Transverse colon (tissue), 4 donors: Measurements from ENCODE around the gene RPS6KC1. TPM values are rescaled to one million over a fixed set of nuclear protein-coding genes. Genes with fewer than 3 reads are reported as not detected.

Experiments
- DNase-seq: peaks from one replicate; pipeline ENCODE4 v3.0.0-alpha.2; 2019
- H3K27ac ChIP-seq, 4 donors: fragments of 200-600 bp; sonication (generic); 2 replicates each; pipeline ENCODE4 v1.5.1; 2016 to 2018; ENCODE audit warnings: inconsistent platforms in 4 of 4
- H3K27me3 ChIP-seq: fragments of 200-600 bp; sonication (generic); 2 replicates; pipeline ENCODE4 v1.5.1; 2017; ENCODE audit warnings: inconsistent platforms
- H3K36me3 ChIP-seq, 4 donors: fragments of 200-600 bp; sonication (generic); 2 replicates each; pipeline ENCODE4 v1.5.1; 2017 to 2019; ENCODE audit warnings: inconsistent platforms in 4 of 4
- H3K4me1 ChIP-seq, 4 donors: fragments of 200-600 bp; sonication (generic); 2 replicates each; pipeline ENCODE4 v1.5.1; 2017 to 2020; ENCODE audit warnings: inconsistent platforms in 4 of 4
- H3K4me3 ChIP-seq, 4 donors: fragments of 200-600 bp; sonication (generic); 1 replicate in 1 of 4; 2 replicates in 3 of 4; pipeline versions ENCODE4 v1.5.1 to v1.6.1; 2017 to 2019; ENCODE audit warnings: inconsistent platforms in 4 of 4
- H3K9me3 ChIP-seq, 2 donors: fragments of 200-600 bp; sonication (generic); 2 replicates each; pipeline ENCODE4 v1.5.1; 2017 to 2019; ENCODE audit warnings: inconsistent platforms in 2 of 2
- EP300 ChIP-seq: sonication (generic); formaldehyde crosslinking; IDR thresholded peaks from one replicate; pipeline ENCODE4 v1.6.1; 2017; ENCODE audit warnings: antibody characterized with exemption, low read depth
- POLR2A ChIP-seq: fragments of 450-650 bp; IDR thresholded peaks from one replicate; pipeline ENCODE4 v1.6.1; 2016; ENCODE audit warnings: antibody characterized with exemption, mild to moderate bottlenecking, moderate library complexity
- POLR2AphosphoS5 ChIP-seq, 3 donors: sonication (generic); formaldehyde crosslinking; IDR thresholded peaks; one replicate each; pipeline ENCODE4 v1.6.1; 2016; ENCODE audit warnings: antibody characterized with exemption in 3 of 3
- WGBS, 2 donors: methylation state at CpG; one replicate each; pipeline ENCODE4 v1.1.5; 2018; ENCODE audit warnings: low coverage in 1 of 2; 5-methylcytosine and 5-hydroxymethylcytosine counted together
- in situ Hi-C, 4 donors: fragments of 200-750 bp; cut with MboI; loops; one replicate each; pipeline versions ENCODE4 v1.15.0 to v1.15.1; 2017; ENCODE audit warnings: low sequenced_read_pairs in 3 of 4, low pct_ligation_motif_present in 1 of 4, low pct_unique_long_range_greater_than_20kb in 1 of 4
- intact Hi-C: fragments of 100-400 bp; cut with DNase I; formaldehyde crosslinking; loops from one replicate; pipeline ENCODE4 v1.15.1; 2023; ENCODE audit warnings: low total_unique reads
- total RNA-seq, 4 donors: library from RNA; depleted of rRNA; stranded (reverse); fragments of >200 nt; gene quantifications; one replicate each; pipeline ENCODE4 v1.1.0, GENCODE V29; 2016
- TF ChIP-seq, protein P1 (sequence below), 5 experiments: fragments of 200-600 bp in 3 of 5; fragments of 450-650 bp in 2 of 5; sonication (generic) in 3 of 5; IDR thresholded peaks; 1 replicate in 2 of 5; 2 replicates in 3 of 5; pipeline ENCODE4 v1.5.1; 2016 to 2017; ENCODE audit warnings: antibody characterized with exemption in 5 of 5, inconsistent platforms in 3 of 5, mild to moderate bottlenecking in 2 of 5, moderate library complexity in 1 of 5

RPS6KC1 gene
- total RNA-seq, 4 donors from 2014 or later: 11.5 to 20.3 (median 14.0) TPM

DNA sequence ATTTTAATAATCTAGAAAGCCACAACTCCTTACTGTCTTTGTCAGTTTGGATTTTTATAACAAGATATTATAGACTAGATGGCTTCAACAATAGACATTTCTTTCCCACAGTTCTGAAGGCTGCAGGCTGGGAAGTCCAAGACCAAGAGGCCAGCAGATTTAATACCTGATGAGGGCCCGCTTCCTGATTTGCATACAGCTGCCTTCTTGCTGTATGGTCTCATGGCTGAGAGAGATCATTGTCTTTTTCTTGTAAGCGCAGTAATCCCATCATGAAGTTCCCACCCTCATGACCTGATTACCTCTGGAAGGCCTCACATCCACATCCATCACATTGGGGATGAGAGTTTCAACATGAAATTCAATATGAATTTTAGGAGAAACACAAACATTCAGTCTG lies 9.8 kb downstream of the RPS6KC1 start:
- in situ Hi-C loops: no loop called here
- DNase-seq: no peak
- intact Hi-C loops: no loop called here
- TF ChIP-seq EP300 (no peak), POLR2A (no peak), POLR2AphosphoS5 (IDR thresholded peaks at IDR 0.05) (no peak)
- TF ChIP-seq, protein P1, sequence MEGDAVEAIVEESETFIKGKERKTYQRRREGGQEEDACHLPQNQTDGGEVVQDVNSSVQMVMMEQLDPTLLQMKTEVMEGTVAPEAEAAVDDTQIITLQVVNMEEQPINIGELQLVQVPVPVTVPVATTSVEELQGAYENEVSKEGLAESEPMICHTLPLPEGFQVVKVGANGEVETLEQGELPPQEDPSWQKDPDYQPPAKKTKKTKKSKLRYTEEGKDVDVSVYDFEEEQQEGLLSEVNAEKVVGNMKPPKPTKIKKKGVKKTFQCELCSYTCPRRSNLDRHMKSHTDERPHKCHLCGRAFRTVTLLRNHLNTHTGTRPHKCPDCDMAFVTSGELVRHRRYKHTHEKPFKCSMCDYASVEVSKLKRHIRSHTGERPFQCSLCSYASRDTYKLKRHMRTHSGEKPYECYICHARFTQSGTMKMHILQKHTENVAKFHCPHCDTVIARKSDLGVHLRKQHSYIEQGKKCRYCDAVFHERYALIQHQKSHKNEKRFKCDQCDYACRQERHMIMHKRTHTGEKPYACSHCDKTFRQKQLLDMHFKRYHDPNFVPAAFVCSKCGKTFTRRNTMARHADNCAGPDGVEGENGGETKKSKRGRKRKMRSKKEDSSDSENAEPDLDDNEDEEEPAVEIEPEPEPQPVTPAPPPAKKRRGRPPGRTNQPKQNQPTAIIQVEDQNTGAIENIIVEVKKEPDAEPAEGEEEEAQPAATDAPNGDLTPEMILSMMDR (IDR thresholded peaks at IDR 0.05): no peak
- WGBS, 2 donors: 93 to 100% methylated on average over 2 of the region's 2 CpGs
- Histone ChIP-seq H3K9me3 (peaks cover 0 to 4% of the 10 kb centered on the region in 2 donors), H3K36me3 (no peaks in the 10 kb centered on the region), H3K4me3 (no peak overlapping the region), H3K4me1 (no peaks in the 10 kb centered on the region), H3K27ac (no peak overlapping the region), H3K27me3 (no peaks in the 10 kb centered on the region)

DNA sequence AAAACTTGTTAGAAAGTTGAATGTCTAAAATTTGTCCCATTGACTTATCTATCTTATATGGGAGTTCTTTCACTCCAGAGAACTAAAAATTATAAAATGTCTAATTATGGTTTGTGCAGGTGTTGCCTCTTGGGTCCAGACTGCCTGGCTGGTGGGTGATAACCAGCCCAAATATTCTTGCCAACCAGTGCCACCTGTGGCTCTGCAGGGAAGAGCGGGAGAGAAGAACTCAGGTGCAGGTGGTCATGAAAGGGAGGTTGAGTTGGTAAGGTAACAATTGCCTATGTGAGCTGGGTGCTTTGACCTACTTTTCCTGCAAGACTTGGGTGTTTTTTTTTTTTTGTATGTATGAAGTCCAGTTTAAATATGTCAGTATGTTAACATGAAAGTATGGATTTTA lies 10.2 kb downstream of the RPS6KC1 start:
- WGBS, 2 donors: 83 to 97% methylated on average over 1 of the region's 1 CpG
- Histone ChIP-seq H3K27me3 (no peaks in the 10 kb centered on the region), H3K36me3 (no peaks in the 10 kb centered on the region), H3K4me1 (no peaks in the 10 kb centered on the region), H3K9me3 (peaks cover 0 to 4% of the 10 kb centered on the region in 2 donors), H3K27ac (no peak overlapping the region), H3K4me3 (no peak overlapping the region)
- DNase-seq: no peak
- intact Hi-C loops: no loop called here
- TF ChIP-seq, protein P1 (IDR thresholded peaks at IDR 0.05): no peak
- TF ChIP-seq EP300: no peak
- no peak for TF ChIP-seq POLR2A
- TF ChIP-seq POLR2AphosphoS5 (IDR thresholded peaks at IDR 0.05): no peak
- in situ Hi-C loops: no loop called here

DNA sequence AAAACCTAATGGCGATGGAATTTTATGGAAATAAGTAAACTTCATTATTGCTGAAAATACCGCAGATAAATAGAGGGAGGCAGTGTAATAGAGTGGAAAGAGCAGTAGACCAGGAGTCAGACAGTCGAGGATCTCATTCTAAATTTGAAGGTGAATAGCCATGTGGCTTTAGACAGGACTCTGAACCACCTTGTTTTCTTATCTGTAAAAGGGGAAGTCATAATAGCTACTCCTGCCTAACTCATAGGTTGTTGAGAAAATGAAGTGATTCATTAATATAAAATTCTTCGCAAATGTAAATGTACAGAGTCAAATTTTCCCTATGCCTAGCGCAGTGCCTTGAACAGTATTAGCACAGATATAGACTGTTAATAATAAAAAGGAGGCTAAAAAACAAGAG lies 14.8 kb downstream of the RPS6KC1 start:
- TF ChIP-seq POLR2AphosphoS5 (IDR thresholded peaks at IDR 0.05) (no peak), POLR2A (no peak), EP300 (no peak)
- TF ChIP-seq, protein P1 (IDR thresholded peaks at IDR 0.05): no peak
- 91 to 100% methylated on average over 2 to 5 of the region's 5 CpGs for WGBS, 2 donors
- in situ Hi-C loops: no loop called here

DNA sequence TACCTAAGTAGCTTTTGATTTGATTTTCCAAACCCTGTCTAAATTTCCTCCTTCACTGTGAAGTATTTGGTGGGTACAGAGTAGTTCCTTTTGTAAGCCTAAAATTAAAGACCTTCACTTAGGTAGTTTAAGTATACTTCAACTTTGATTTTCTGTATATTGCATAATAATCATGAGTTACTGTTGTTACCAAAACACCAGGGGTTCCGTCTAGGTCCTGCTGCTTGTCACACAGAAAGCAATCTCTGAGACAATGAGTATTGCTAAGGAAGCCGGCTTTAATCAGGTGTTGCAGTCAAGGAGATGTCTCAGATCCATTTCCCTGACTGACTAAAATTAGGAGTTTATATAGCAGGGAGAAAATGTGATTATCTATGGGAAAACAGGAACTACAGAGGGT lies 15.3 kb downstream of the RPS6KC1 start:
- Histone ChIP-seq H3K27me3 (no peaks in the 10 kb centered on the region), H3K4me1 (peaks cover 0 to 10% (median 7%) of the 10 kb centered on the region in 4 donors), H3K9me3 (no peaks in the 10 kb centered on the region), H3K36me3 (no peaks in the 10 kb centered on the region), H3K4me3 (no peak overlapping the region), H3K27ac (no peak overlapping the region)
- TF ChIP-seq, protein P1 (IDR thresholded peaks at IDR 0.05): no peak
- TF ChIP-seq POLR2AphosphoS5 (IDR thresholded peaks at IDR 0.05) (no peak), EP300 (no peak), POLR2A (no peak)
- intact Hi-C loops (no loop called here), in situ Hi-C loops (no loop called here)
- 82 to 92% methylated on average over 2 of the region's 2 CpGs for WGBS, 2 donors
- DNase-seq: no peak

More for the DNA sequence above, 14.8 kb downstream of the RPS6KC1 start:
- H3K4me1 ChIP-seq: peaks cover 0 to 9% (median 7%) of the 10 kb centered on the region in 4 donors
- H3K36me3 ChIP-seq: no peaks in the 10 kb centered on the region
- no peak for DNase-seq
- no peaks in the 10 kb centered on the region for H3K9me3 ChIP-seq
- intact Hi-C loops: no loop called here
- H3K27me3 ChIP-seq: no peaks in the 10 kb centered on the region
- H3K27ac ChIP-seq: no peak overlapping the region
- no peak overlapping the region for H3K4me3 ChIP-seq
